GM20000 (cell line): ENCODE results near the gene HTR3E.
"Not testable (repeated sequence)": the region's sequence is repeated elsewhere in the genome, so short reads cannot be mapped to it uniquely, and the experiment has no call there.

Experiments used
- DNase-seq: peaks from one replicate; pipeline ENCODE4 v3.0.0; 2012; ENCODE audit warnings: low spot score
- CTCF ChIP-seq: IDR thresholded peaks from 2 replicates; pipeline ENCODE4 v1.5.1; 2012; ENCODE audit warnings: mild to moderate bottlenecking, control low read depth; ENCODE audit errors: extremely low read depth, missing control alignments

HTR3E gene

GRCh38 chr3:184067573-184068055 is 29.2 kb upstream of the HTR3E start:
- no peak for TF ChIP-seq CTCF
- DNase-seq = no peak

GRCh38 chr3:184068344-184068743 is 28.5 kb upstream of the HTR3E start:
- no peak for TF ChIP-seq CTCF
- DNase-seq = no peak

- DNase-seq = not testable (repeated sequence)
These were observed 25.7 kb upstream of the HTR3E start for GRCh38 chr3:184071142-184071541.

- no peak for TF ChIP-seq CTCF
- DNase-seq = no peak
These were observed 23.2 kb upstream of the HTR3E start for GRCh38 chr3:184073621-184074020.

GRCh38 chr3:184075901-184076300 is 21.0 kb upstream of the HTR3E start:
- DNase-seq = no peak
- no peak for TF ChIP-seq CTCF

- TF ChIP-seq CTCF = no peak
- no peak for DNase-seq
These were observed 19.0 kb upstream of the HTR3E start for GRCh38 chr3:184077881-184078280.

- no peak for TF ChIP-seq CTCF
- DNase-seq = no peak
These were observed 18.0 kb upstream of the HTR3E start for GRCh38 chr3:184078851-184079250.

- no peak for TF ChIP-seq CTCF
- DNase-seq = no peak
These were observed 15.6 kb upstream of the HTR3E start for GRCh38 chr3:184081116-184081830.
